Urinary bladder (tissue), 4 donors: Measurements from ENCODE around the gene XYLT1. TPM values are rescaled to one million over a fixed set of nuclear protein-coding genes. Genes with fewer than 3 reads are reported as not detected.
"Not testable (repeated sequence)": the region's sequence is repeated elsewhere in the genome, so short reads cannot be mapped to it uniquely, and the experiment has no call there.

Experiments used
- DNase-seq: peaks from one replicate; pipeline ENCODE4 v3.0.0-alpha.2; 2015; ENCODE audit errors: extremely low spot score
- H3K27ac ChIP-seq: one replicate; pipeline ENCODE4 v1.5.1; 2013; ENCODE audit warnings: low read depth, mild to moderate bottlenecking, moderate library complexity
- H3K36me3 ChIP-seq: one replicate; pipeline ENCODE4 v1.6.1; 2013; ENCODE audit warnings: mild to moderate bottlenecking, moderate library complexity; ENCODE audit not compliant: insufficient read depth
- H3K4me1 ChIP-seq: one replicate; pipeline ENCODE4 v1.6.1; 2013; ENCODE audit warnings: mild to moderate bottlenecking, moderate library complexity; ENCODE audit not compliant: insufficient read depth
- H3K4me3 ChIP-seq: one replicate; pipeline ENCODE4 v1.5.1; 2013; ENCODE audit warnings: low read depth, low read length
- WGBS: extraction: QIAGEN DNeasy Blood & Tissue Kit; methylation state at CpG from one replicate; pipeline ENCODE4 v1.1.7; 2013; 5-methylcytosine and 5-hydroxymethylcytosine counted together
- polyA plus RNA-seq: library from polyadenylated mRNA; stranded (reverse); fragments of 200-250 nt; gene quantifications from one replicate; pipeline ENCODE4 v1.2.3, GENCODE V29; 2013
- total RNA-seq: library from RNA; depleted of rRNA; stranded (reverse); fragments of >200 nt; gene quantifications from one replicate; pipeline ENCODE4 v1.2.3, GENCODE V29; 2014
- donor health status: healthy with polysubstance abuse.
- donor health status: healthy.

The XYLT1 gene
- total and polyA plus RNA-seq, 2 donors, result 10.1 to 13.4 TPM

DNA sequence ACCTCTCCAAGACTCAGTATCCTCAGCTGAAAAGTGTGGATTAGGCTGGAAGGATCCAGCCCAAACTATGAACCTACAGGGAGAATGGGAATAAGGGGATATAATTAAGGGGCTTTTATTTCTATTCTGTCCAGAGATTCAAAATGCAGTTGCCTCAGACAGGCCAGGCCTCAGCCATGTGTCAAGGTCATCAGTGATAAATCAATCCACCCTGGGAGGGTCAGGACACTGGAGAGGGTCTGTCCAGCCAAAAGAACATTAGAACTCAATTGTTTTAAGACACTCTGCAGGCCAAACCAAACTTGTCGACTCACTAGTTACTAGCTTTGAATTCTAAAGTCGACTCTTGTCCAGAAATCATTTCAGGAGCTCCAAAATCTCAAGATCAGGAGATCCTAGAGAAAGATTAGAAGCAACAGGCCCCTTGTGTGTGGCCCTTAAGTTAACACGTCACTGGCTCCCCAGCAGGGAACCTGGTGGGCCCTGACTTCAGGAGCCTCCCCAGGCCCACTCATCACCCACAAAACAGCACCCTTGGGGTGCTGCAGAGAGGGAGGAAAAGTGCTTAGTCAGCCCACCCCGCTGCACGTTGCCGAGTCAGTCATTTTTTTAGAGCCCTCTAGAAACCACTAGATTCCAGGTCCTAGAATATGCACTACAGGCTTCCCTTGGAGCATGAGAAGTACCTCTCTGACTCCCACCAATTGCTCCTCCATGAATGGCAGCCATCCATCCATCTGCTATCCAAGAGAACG is 156.8 kb downstream of the XYLT1 start:
- no peaks in the 10 kb centered on the region for H3K4me1 ChIP-seq
- peak overlapping the region; percentile 39 for H3K27ac ChIP-seq
- no peaks in the 10 kb centered on the region for H3K36me3 ChIP-seq
- no peak for DNase-seq
- 55% methylated on average over 7 of the region's 7 CpGs for WGBS
- no peak overlapping the region for H3K4me3 ChIP-seq

DNA sequence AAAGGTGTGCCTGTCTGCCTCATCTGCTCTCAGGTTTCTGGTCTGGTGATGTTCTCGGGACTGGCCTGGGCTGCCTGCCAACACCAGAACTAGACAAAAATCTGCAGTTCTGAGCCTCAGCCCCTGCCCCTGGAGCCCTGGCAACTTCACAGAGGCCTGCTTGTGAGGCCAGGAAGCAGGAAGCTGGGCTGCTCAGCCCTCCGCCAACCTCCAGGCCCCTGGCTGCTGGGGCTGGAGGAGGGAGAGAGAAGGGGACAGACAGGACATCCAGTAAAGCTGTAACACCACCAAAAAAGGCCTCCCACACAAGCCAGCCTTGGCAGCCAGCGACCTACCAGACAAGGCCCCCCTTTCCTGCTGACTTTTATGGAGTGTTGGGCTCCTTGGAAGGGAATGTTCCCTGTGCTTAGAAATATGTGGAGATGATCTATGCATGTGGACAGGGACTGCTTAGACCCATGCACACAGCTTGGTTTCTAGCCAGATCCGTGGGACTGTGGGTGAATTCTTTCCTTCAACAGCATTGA is 157.6 kb downstream of the XYLT1 start:
- peak overlapping the region; percentile 76 for H3K27ac ChIP-seq
- H3K4me3 ChIP-seq, result no peak overlapping the region
- H3K4me1 ChIP-seq, result no peaks in the 10 kb centered on the region
- no peaks in the 10 kb centered on the region for H3K36me3 ChIP-seq
- 8% methylated on average over 4 of the region's 4 CpGs for WGBS
- DNase-seq, result peak; percentile 85

DNA sequence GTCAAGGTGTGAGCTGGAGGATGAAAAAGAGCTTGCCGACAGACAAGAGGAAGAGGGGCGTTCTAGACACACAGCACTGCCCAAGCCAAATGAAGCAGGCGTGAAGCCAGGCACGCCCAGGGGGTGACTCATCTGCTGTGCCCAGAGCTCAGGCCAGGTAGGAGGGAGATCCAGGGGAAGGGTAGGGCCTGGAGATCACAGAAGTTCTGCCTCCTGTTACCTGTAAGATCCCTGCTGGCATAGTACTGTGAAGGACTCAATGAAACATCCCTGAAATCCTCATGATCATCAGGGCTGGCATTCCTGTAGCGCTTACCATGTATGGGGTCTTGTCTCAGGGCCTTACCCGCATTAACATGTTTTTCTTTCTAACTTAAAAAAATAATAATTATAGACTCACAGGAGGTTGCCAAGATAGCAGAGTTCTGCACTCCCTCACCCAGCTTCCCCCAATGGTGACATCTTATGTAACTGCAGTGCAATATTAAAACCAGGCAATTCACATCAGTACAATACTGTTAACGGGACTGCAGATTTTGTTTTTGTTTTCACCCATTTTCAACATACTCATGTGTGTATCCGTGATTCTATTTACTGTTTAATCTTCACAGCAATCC is 158.6 kb downstream of the XYLT1 start:
- DNase-seq, result no peak
- no peak overlapping the region for H3K4me3 ChIP-seq
- WGBS, result 65% methylated on average over 8 of the region's 8 CpGs
- no peaks in the 10 kb centered on the region for H3K36me3 ChIP-seq
- no peaks in the 10 kb centered on the region for H3K4me1 ChIP-seq
- H3K27ac ChIP-seq, result peak overlapping the region; percentile 39

DNA sequence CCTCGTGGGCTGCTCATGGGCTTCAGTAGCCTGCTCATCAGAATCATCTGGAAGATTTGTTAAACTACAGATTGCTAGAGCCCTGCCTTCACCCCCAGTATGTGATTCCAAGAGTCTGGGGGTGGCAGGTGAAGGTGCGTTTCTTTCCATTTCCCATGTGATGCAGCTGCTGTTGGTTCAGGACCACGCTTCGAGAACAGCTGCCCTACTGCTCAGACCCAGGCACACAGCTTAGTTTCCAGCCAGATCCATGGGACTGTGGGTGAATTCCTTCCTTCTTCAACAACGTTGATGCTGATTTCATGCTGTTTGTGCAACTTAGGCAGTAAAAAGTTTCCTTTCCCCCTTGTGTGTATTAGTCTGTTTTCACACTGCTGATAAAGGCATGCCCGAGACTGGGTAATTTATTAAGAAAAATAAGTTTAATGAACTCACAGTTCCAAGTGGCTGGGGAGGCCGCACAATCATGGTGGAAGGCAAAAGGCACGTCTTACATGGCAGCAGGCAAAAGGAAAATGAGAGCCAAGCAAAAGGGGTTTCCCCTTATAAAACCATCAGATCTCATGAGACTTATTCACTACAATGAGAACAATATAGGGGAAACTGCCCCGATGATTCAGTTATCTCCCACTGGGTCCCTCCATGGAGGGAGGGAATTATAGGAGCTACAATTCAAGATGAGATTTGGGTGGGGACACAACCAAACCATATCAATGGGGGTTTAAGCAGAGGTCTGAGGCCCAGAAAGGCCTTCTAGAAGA is 159.2 kb downstream of the XYLT1 start:
- Histone ChIP-seq H3K4me1 (no peaks in the 10 kb centered on the region), H3K4me3 (no peak overlapping the region), H3K36me3 (no peaks in the 10 kb centered on the region), H3K27ac (no peak overlapping the region)
- WGBS, result 83% methylated on average over 9 of the region's 9 CpGs
- DNase-seq, result no peak

DNA sequence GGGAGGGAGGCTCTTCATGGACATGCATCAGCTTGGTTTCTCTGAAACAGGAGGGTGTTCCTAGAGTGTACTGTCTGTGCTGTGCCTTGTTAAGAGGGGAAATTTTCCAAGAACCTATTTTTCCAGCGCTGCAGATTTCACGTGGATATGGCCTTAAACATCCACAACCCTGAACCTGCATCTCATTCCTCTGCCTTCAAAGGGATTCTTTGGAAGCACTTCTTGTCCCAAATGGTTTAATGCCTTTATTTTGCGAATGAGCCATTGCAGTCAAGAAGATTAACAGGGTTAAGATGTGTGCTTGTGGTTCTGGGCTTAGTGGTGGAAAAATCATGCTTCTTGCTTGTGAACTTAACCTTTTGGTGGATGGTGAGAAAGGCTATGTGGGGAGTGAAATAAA is 161.2 kb downstream of the XYLT1 start:
- Histone ChIP-seq H3K4me1 (no peaks in the 10 kb centered on the region), H3K4me3 (no peak overlapping the region), H3K36me3 (no peaks in the 10 kb centered on the region), H3K27ac (no peak overlapping the region)
- 73% methylated on average over 3 of the region's 3 CpGs for WGBS
- no peak for DNase-seq

DNA sequence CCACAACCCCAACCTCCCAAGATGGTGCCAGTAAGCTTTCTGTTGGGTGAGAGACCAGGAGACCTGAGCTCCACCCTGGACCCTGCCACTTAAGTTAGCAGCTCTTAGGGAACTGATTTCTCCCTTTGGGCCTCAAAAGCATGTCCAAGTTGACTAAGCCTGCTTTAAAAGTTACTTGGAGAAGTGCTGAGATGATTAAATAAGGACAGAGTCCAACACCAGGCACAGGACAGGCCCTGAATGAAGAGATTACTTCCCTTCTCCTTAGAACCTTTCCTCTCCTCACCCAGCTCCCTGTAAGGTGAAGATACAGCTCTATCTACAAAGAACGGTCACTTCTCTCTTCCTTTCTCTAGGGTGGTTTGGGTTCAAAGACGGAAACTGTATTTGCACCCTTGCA is 162.6 kb downstream of the XYLT1 start:
- Histone ChIP-seq H3K4me3 (no peak overlapping the region), H3K27ac (no peak overlapping the region), H3K4me1 (no peaks in the 10 kb centered on the region), H3K36me3 (no peaks in the 10 kb centered on the region)
- 98% methylated on average over 2 of the region's 2 CpGs for WGBS
- no peak for DNase-seq

DNA sequence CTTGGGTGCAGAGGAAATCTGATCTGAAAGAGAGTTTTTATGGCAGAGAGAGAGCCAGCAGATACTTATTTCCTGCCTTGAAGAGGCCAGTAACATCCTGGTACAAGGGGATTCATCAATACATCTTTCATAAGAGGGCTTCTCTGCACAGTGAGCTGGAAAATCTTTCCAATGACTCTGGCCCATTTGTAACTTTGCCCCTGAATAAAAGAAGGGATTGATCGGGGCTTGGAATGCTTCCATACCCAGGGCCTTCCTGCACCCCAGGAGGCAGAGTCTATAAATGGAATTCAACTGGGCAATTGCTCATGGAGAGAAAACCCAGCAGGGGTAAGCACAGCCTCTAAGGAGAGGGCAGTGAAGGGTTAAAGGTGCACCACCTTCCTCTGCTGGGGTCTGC is 163.3 kb downstream of the XYLT1 start:
- no peak overlapping the region for H3K4me3 ChIP-seq
- WGBS, result 84% methylated on average over 1 of the region's 1 CpG
- H3K36me3 ChIP-seq, result no peaks in the 10 kb centered on the region
- no peak overlapping the region for H3K27ac ChIP-seq
- H3K4me1 ChIP-seq, result no peaks in the 10 kb centered on the region
- DNase-seq, result no peak

DNA sequence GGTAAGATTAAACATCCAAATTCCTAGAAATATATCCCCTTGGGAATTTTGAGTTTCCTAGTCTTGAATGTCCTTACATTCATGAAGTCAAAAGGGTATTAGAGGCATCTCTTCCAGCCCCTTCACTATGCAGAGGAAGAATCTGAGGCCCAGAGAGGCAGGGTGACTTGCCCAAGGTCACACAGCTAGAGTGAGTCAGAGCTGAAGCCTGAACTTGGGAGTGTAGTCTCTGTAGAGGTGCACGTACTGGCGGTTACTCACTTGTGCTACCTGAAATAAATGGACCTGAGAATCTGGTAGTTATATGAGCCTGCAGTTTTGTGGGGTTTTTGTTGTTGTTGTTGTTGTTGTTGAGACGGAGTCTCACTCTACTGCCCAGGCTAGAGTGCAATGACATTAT is 164.0 kb downstream of the XYLT1 start:
- Histone ChIP-seq H3K4me3 (no peak overlapping the region), H3K36me3 (no peaks in the 10 kb centered on the region), H3K4me1 (no peaks in the 10 kb centered on the region), H3K27ac (no peak overlapping the region)
- WGBS, result 95% methylated on average over 3 of the region's 3 CpGs
- DNase-seq, result no peak

DNA sequence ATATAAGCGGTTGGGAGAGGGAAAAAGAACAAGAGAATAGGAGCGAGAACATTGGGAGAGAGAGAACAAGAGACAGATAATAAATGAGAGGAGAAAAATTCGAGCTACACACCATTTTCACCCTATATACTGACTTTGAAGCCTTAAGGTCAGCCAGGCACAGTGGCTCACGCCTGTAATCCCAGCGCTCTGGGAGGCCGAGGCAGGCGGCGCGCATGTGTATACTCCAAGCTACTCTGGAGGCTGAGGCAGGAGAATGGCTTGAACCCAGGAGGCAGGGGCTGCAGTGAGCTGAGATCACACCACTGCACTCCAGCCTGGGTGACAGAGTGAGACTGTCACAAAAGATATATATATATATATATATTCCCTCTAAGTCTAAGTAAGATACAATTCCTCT is 164.5 kb downstream of the XYLT1 start:
- not testable (repeated sequence) for DNase-seq, H3K4me3 ChIP-seq, H3K27ac ChIP-seq, H3K4me1 ChIP-seq, H3K36me3 ChIP-seq
- WGBS, result 96% methylated on average over 9 of the region's 9 CpGs

DNA sequence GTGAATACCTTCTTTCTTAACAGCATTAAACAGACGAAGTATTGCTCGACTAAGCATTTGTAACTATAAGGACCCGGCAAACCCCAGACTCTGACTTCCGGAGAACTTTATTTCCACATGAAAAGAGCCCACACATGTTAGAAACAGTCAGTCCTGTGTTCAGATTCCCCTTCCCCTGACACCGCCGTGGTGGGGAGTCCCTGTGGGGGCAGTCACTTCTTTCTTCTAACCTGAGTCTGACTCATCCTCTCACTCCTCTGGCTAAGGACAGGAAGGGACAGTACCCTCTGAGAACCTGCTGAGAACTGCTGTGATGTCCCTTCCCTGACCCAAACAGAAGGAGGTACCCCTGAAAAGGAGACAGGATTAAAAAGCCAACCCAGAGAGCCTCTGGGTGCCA is 165.1 kb downstream of the XYLT1 start:
- 82% methylated on average over 6 of the region's 6 CpGs for WGBS
- Histone ChIP-seq H3K36me3 (no peaks in the 10 kb centered on the region), H3K27ac (no peak overlapping the region), H3K4me1 (no peaks in the 10 kb centered on the region), H3K4me3 (no peak overlapping the region)
- DNase-seq, result no peak

DNA sequence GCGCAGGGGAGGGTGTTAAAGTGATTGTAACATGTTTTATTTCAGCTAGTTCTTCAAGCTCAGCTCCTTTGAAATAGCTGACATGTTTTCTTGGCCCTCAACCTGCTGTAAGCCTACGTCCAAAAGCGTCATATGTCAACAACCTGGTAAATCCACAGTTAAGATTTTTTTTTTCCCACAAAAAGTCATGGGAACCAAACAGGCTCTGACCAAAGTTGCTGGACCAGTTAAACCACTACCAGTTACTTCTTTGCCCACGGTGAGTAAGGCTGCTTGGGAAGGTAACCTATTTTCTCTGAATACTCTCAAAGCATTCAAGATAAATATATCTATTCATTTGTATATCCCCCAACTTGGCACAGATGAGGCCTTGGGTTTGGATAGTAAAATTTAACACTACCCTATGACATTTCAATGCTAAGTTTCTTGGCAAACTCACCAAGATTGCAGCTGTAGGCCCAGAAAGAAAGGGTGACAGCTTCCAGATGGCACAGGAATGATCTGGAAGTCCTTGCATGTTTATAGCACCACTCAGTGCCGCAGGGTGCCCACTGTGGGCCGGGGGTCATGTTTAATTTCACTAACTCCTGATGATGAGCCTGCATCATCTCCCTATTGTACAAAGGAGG is 166.2 kb downstream of the XYLT1 start:
- no peak overlapping the region for H3K4me3 ChIP-seq
- WGBS, result 20% methylated on average over 6 of the region's 6 CpGs
- no peaks in the 10 kb centered on the region for H3K36me3 ChIP-seq
- H3K4me1 ChIP-seq, result no peaks in the 10 kb centered on the region
- peak overlapping the region; percentile 72 for H3K27ac ChIP-seq
- peak; percentile 86 for DNase-seq

DNA sequence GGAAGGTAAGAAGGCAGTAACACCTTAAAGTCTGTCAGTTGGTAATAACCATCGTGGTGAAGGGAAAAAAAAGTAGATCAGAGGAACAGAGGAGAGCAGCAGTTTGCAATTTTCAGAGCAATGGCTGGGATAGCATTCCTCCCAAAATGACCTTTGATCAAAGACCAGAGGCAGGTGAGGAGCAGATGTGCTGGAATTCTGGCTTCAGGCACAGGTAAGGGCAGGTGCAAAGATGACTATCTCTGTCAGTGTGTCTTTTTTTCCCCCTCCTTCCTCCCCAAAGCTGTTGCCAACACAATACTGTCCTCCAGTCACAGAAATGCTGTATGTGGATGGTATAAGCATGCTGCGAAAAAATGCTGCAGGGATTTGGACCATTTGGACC is 166.7 kb downstream of the XYLT1 start:
- DNase-seq, result no peak
- H3K27ac ChIP-seq, result no peak overlapping the region
- 59% methylated on average over 2 of the region's 2 CpGs for WGBS
- H3K36me3 ChIP-seq, result no peaks in the 10 kb centered on the region
- no peak overlapping the region for H3K4me3 ChIP-seq
- no peaks in the 10 kb centered on the region for H3K4me1 ChIP-seq

DNA sequence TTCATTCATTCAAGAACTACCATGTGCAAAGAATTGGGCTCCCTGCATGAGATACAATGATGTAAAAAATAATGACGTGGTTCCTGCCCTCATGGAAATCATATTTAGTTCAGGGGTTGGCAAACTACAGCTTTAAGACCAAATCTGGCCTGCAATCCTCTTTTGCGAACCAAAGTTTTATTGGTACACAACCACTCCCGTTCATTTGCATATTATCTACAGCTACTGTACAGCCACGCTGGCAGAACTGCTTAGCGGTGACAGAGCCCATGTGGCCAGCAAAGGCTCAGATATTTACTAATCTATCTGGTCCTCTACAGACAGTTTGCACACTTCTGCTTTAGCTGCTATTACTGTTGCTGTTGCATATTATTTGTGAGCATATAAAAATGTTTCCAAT is 167.7 kb downstream of the XYLT1 start:
- H3K4me3 ChIP-seq, result no peak overlapping the region
- DNase-seq, result no peak
- H3K27ac ChIP-seq, result no peak overlapping the region
- H3K4me1 ChIP-seq, result no peaks in the 10 kb centered on the region
- H3K36me3 ChIP-seq, result no peaks in the 10 kb centered on the region
- WGBS, result 76% methylated on average over 5 of the region's 5 CpGs
